Bone marrow (tissue), 2 donors: ENCODE results near the gene RAMAC.
A peak's percentile ranks its signal among the peaks of the same experiment; 100 is the strongest.
"Not testable (repeated sequence)": the region's sequence is repeated elsewhere in the genome, so short reads cannot be mapped to it uniquely, and the experiment has no call there.

Experiments
- DNase-seq, 2 donors: peaks; one replicate each; lab custom pipeline; 2025; lab: John Stamatoyannopoulos, UW

Gene RAMAC

GRCh38 chr15:82968066-82968465, 17.9 kb upstream of the RAMAC start:
- DNase-seq = no peak

- no peak for DNase-seq
Measured at GRCh38 chr15:82969353-82969752, 16.7 kb upstream of the RAMAC start.

DNA sequence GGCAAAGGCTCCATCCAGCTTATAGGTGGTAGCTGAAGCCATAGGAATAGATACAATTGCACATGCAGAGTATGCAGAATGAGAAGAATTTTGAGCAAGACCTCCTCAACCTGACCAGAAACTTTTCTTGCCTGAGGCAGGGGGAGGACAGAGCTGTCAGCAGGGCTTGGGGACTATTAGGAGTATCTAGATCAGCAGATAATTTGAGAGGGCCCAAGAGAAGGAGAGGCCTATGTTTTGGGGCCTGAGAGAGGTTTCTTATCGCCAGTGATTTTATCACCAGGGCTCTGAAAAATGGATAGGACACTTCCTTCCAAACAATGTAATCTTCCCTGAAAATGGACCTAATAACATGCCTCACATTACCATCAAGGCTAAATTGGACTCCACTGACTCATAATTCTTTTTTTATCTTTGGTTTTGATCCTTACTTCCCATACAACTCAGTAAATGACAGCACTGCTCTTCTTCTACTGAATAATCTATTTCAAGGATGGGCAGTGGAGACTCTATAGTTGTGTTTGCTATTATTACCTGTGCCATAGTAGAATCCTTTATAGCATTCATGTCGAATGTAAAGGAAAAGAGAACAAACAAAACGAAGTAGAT, 15.8 kb upstream of the RAMAC start:
- no peak for DNase-seq

- DNase-seq = no peak
Measured at GRCh38 chr15:82970696-82971095, 15.3 kb upstream of the RAMAC start.

DNA sequence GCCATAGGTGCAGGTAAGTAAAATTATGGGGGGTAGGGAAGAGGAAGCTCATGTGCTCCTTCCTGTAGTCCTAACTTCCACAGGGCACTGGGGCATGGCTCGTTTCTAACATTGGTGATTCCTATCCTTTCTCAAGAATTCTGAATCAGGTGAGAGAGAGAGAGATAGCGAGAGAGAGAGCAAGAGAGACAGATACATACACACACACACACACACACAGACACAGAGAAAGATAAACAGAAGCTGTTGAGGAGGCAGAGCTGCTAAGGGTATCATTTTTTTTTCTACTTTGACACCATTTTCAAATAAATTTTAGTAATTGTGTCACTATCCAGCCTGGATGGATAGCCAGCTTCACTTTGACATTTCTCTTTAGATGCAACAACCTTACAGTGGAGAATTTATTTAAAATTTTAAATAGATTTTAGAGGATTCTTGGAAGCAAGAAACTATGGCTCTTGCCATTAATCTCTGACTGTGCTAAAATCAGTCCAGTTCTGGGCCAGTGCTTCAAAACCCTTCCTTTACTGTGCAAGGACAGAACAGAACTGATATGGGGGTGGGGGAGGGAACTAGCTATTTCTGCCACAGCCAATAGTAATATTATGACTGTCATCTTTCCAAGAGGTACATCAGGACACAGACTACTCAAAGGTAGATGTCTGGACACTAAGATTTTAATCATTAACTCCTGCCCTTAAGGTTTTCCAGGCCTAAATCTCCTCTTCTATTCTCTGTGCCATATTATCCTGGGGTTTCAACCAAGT, 14.6 kb upstream of the RAMAC start:
- no peak for DNase-seq

DNA sequence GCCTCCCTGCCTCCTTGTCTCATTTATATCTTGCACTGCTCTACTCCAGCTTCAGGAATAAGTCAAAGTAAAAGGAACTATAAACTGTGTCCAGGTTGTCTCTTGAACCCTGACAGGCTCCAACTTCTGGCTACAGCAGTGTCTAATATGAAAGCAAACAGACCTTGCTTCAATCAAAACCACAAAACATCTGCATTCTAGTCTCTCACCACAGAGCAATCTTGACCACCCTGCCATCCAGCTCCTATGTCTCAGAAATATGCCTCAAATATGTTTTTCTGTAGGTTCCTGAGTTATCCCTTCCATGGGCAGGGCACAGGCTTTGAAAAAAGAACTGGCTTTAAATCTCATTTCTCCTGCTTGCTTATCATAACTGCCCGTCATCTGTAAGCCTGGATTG, 13.0 kb upstream of the RAMAC start:
- no peak for DNase-seq

GRCh38 chr15:82977076-82977475, 8.9 kb upstream of the RAMAC start:
- DNase-seq = no peak

DNA sequence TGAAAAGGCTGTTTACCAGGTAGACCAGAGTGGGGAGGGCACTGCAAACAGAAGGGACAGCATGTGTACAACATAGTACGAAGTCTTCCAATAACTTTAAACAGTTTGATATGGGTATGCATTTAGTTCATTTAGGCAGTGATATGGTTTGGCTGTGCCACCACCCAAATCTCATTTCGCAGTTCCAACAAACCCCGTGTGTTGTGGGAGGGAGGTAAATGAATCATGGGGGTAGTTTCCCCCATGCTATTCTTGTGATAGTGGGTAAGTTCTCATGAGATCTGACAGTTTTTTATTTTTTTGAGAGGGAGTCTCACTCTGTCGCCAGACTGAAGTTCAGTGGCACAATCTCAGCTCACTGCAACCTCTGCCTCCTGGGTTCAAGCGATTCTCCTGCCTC, 7.6 kb upstream of the RAMAC start:
- DNase-seq = no peak

DNA sequence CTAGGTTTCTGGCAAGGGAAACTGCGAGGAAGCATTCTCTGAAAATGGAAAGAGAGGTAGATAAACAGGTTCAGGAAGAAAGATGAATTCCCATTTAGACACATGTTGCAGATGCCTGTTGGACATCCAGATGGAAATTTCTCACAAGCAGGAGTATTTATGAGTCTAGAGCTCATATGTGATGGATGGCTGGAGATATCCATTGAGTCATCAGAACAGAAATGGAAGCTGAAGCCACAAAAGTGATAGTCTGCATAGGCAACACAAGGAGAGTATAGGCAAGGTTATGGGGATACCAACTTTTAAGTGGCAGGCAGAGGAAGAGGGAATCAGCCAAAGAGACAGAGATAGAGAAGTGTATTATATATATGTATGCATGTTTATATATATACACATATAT, 6.3 kb upstream of the RAMAC start:
- no peak for DNase-seq

GRCh38 chr15:82980981-82981380, 5.0 kb upstream of the RAMAC start:
- DNase-seq = no peak

- DNase-seq = peak in 1 of 2 donors; percentile 26
Measured at GRCh38 chr15:82986442-82986780, 401 bp downstream of the RAMAC start.

DNA sequence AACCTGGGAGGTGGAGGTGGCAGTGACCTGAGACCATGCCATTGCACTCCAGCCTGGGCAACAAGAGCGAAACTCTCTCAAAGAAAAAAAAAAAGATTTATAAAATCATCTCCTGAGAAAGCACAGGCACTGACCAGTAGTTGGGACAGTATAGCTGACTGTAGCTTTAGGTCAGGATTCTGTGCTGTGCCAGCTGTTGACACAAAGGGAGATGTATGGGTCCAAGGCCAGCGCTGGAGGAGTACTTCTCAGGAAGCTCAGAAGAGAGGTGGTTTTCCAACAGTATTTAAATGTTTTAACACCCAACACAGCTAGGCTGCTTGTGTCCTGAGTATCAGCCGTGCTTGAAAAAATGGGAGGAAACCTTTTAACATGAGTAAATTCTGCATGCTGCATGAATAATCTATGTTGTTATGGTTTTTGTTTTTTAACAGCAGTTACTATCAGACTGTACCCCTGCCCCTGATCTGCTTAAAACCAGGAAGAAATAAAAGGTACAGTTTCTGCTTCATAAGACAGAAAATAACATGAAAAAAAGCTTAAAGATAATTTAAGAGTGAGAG, 6.5 kb downstream of the RAMAC start:
- no peak for DNase-seq

DNA sequence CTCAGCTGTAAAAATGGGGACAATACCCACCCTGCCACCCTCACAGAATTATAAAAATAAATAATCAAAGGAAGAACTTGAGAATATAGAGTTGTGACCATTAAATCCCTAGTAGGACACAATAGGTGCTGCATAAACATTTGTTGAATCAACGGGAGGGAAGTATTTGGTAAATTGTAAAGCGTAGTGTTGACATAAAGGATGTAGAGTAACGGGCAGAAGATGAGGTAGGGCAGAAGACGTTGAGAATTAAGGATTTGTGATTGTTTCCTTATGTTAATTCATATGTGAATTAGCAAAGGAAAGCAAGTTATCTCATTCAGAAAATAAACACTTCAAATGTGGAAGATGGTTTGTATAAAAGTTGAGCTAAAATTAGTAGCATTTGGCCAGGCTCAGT, 7.1 kb downstream of the RAMAC start:
- no peak for DNase-seq

DNA sequence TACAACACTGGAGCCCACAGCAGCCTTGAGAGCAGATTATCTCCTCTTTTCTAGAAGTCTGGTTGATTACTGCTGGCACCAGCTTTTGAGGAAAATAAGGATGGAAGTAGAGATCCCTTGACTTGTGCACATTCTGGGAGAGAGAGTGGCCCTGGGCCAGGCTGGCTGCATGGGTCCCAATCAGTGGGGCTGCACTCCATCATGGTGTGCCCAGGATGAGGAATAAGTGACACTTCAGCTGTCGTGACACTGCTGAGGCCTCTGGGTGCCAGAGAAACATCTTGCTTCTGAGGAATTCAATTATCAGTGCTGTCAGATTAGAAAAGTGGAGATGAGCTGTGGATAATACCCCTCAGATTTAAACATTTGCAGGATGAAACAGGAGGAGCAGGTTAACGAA, 9.1 kb downstream of the RAMAC start:
- no peak for DNase-seq

DNA sequence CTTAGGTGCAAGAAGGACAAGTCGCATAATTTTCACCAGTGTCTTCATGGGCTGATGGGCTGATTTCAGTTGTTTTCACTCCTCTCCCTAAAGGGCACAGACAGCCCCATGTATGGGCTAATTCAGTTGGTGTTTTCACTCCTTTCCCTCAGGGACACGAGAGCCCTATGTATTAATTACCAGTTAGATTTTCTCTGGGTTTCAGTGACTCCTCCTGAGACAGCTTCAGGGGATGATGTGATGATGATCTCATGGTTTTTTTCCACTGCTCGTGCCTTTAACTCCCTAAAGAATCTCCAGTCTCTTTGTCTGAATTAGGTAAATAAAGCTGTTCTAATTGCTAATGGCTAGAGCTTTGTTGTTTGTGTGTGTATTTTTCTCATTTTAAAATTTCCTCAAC, 9.9 kb downstream of the RAMAC start:
- no peak for DNase-seq

DNA sequence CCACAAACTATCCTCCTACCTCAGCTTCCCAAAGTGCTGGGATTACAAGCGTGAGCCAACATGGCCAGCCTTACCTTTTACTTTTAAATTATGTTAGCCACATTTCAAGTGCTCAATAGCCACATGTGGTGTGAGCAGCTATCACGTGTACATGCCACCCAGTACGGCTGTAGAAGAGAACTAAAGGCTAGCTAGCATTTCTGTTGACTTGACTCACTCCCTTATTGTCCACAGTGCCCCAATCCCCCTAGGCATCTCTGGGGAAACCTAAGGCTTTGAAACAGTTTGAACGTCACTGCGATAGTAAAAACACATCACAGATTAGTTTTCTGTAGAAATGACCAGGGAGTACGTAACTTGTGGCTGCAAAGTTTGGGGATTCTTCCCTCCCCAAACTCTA, 13.4 kb downstream of the RAMAC start:
- DNase-seq = no peak

DNA sequence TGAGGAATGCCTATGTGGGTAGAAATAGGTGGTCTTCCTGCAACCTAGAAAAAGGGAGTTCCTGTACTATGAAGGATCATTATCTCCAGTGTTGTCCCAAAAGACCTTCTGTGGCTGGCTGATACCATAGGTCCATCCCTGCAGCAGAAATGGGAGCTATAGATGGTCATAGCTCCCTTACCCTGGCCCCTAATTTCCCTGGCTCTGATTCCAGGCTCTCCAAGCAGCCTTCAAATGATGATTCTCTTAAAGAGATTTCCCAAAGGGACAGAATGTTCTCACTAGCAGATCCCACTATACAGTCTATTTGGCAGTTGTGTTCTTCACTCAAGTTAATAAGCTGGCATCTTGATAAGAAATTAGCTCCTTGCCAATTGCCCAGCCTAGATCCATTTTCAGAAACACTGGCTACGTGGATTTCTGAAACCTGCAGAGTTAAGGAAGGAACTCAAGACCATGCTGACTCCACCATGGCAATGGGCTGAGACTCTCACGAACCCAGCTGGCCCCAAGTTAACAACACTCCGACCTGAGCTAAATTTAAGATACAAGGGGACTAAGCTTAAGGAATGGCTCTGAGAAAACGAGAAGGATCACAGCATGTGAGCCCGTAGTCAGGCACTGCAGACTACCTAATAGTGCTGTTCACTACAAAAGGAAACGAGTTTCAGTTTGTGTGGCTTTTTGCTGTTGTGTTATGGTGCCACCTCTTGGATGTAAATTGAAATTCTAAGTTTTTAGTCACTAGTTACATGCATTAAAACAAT, 14.1 kb downstream of the RAMAC start:
- DNase-seq = peak in 1 of 2 donors; percentile 63

GRCh38 chr15:83000672-83001031, 14.6 kb downstream of the RAMAC start:
- DNase-seq = not testable (repeated sequence)

DNA sequence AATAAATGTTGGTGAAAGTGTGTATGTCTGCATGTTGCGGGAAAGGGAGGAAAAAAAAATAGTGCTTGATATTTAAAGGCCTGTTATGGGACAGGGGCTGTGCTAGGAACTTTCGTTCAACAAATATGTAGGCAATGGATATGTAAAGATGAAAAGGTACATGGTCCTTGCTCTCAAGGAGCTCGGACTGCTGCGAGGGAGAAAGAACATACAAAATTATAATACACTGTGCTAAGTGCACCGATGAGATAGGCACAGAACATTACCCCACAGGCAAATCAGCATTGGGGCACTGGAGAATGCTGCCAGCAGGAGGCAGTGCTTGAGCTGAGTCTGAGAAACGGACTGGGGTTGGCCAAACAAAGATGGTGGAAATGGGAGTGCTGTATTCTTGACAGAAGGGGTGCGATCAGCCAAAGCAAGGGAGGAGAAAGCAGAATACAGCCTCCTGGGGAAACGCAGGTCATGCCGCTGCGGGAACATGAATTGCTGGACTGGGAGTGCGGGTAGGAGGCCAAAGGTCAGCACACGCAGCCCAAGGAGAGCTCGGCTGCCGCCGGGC, 24.8 kb downstream of the RAMAC start:
- DNase-seq = peak; percentile 53 to 55

DNA sequence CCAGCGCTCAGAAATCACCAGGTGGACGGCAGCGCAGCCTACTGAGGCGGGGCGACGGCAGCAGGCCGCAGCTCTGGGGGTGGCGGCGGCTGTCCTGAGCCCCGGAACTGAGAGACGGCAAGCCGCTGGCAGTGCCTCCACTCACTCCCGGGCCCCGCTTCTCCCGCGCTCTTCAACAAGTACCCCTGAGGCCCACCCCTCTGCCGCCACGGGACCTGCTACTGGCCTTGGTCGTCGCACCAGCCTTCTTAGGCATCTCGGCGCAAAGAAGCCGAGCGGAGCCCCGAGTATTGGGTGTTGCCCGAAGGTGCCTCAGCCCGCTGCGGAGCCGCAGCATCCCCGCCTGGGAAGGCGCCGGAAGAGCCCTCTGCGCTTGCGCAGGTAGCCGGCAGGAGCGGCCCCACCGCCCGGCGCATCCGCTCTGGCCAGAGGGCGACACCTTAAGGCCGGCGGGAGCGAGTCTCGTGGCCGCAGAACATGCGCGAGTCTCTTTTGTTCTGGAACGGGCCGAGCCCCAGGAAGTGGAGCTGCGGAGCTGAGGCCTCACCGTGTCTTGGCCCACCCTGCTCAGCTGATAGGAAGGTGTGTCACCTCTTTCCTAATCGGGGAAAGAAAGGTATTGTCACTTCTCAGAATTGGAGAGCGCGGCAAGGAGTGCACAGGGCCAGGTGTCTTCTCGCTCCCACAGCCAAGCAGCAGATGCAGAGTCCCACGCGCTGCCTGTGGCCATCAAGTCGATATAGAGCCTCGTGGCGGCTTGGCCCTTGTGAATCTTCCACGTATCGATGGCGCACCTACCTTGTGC, 25.5 kb downstream of the RAMAC start, which contains the start of gene C15orf40:
Gene C15orf40 (minus strand): TSS at position 369 of the 805 bp plus-strand sequence. CDS start 32 bp downstream, at position 337.
- DNase-seq = peak; percentile 65 to 76

DNA sequence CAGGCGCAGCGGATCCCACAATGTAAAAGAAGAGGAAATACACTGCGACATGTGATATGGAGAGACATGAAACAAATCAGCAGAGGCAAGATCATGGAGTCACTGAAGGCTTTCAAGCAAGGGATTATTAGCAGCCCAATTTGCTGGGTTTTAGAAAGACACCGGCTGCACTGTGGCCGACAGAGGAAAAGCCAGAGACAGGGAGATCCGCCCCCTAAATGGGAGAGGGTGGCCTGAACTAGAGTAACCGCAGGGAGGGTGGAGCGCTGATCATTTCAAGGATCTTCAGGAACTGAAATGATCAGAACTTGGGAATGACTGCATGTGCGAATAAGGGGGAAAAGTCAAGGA, 26.0 kb downstream of the RAMAC start:
- DNase-seq = no peak

- no peak for DNase-seq
Measured at GRCh38 chr15:83012636-83013035, 26.6 kb downstream of the RAMAC start.
